HepG2 (cell line): ENCODE measurements around the gene GGA1. TPM values are rescaled to one million over a fixed set of nuclear protein-coding genes. Genes with fewer than 3 reads are reported as not detected.

Experiments used
- BATF2 ChIP-seq: sonication (generic); formaldehyde crosslinking; IDR thresholded peaks from 2 replicates; pipeline ENCODE4 v1.8.0; 2022; ENCODE audit warnings: mild to moderate bottlenecking, missing genetic modification reagents, moderate library complexity
- POLR2A ChIP-seq, 2 experiments: IDR thresholded peaks; 2 replicates each; pipeline ENCODE4 v1.6.1; 2011; ENCODE audit warnings: low read depth in 2 of 2, low read length in 2 of 2, mild to moderate bottlenecking in 1 of 2, moderate library complexity in 1 of 2; ENCODE audit not compliant: insufficient read depth in 1 of 2
- SP5 ChIP-seq: IDR thresholded peaks from 2 replicates; pipeline ENCODE4 v1.6.1; 2016; ENCODE audit warnings: low read depth, borderline replicate concordance
- STAT6 ChIP-seq: sonication (generic); formaldehyde crosslinking; IDR thresholded peaks from 2 replicates; pipeline ENCODE4 v1.4.0; 2020; ENCODE audit warnings: missing genetic modification reagents, mild to moderate bottlenecking, borderline replicate concordance
- SYNCRIP ChIP-seq: fragments of 200-400 bp; formaldehyde crosslinking; IDR thresholded peaks from 2 replicates; pipeline ENCODE4 v1.6.1; 2018; ENCODE audit warnings: mild to moderate bottlenecking, low read depth, low read length; ENCODE audit not compliant: insufficient read depth
- THAP11 ChIP-seq: IDR thresholded peaks from 2 replicates; pipeline ENCODE4 v1.6.1; 2016; ENCODE audit warnings: missing biosample characterization, missing genetic modification reagents
- THAP8 ChIP-seq: sonication (generic); formaldehyde crosslinking; IDR thresholded peaks from 2 replicates; pipeline ENCODE4 v1.5.1; 2020; ENCODE audit warnings: missing genetic modification reagents, mild to moderate bottlenecking, borderline replicate concordance
- ZBTB7A ChIP-seq: sonication (generic); formaldehyde crosslinking; IDR thresholded peaks from 2 replicates; pipeline ENCODE4 v1.8.0; 2022; ENCODE audit warnings: mild to moderate bottlenecking, missing genetic modification reagents
- ZNF143 ChIP-seq: sonication (generic); formaldehyde crosslinking; IDR thresholded peaks from 2 replicates; pipeline ENCODE4 v1.4.0; 2020; ENCODE audit warnings: missing genetic modification reagents
- ZNF430 ChIP-seq: sonication (generic); formaldehyde crosslinking; IDR thresholded peaks from 2 replicates; pipeline ENCODE4 v1.9.0; 2021; ENCODE audit warnings: mild to moderate bottlenecking, missing genetic modification reagents
- ZNF547 ChIP-seq: sonication (generic); formaldehyde crosslinking; IDR thresholded peaks from 2 replicates; pipeline ENCODE4 v1.5.1; 2020; ENCODE audit warnings: mild to moderate bottlenecking, missing genetic modification reagents
- ZNF660 ChIP-seq: sonication (generic); formaldehyde crosslinking; IDR thresholded peaks from 2 replicates; pipeline ENCODE4 v1.5.1; 2020; ENCODE audit warnings: mild to moderate bottlenecking, low read depth, missing genetic modification reagents, borderline replicate concordance
- ZNF775 ChIP-seq: sonication (generic); formaldehyde crosslinking; IDR thresholded peaks from 2 replicates; pipeline ENCODE4 v1.4.0; 2020; ENCODE audit warnings: missing genetic modification reagents, mild to moderate bottlenecking, moderate library complexity, borderline replicate concordance
- ZNF850 ChIP-seq: sonication (generic); formaldehyde crosslinking; conservative IDR thresholded peaks from 2 replicates; pipeline ENCODE4 v1.9.0; 2021; ENCODE audit warnings: mild to moderate bottlenecking, missing genetic modification reagents
- polyA plus RNA-seq, 8 experiments: library from polyadenylated mRNA; depleted of rRNA in 3 of 8; stranded (reverse) in 7 of 8; unstranded in 1 of 8; fragments of >200 nt; fragmentation: Illumina TruSeq in 4 of 8; extraction: Trizol in 4 of 8; gene quantifications; 2 replicates each; pipeline versions ENCODE4 v1.2.1 to v1.2.3, GENCODE V29; 2011 to 2016; ENCODE audit warnings: low read depth in 4 of 8, missing spikeins in 1 of 8, mixed read lengths in 1 of 8; ENCODE audit not compliant: insufficient read depth in 1 of 8
- total RNA-seq, 5 experiments: library from RNA; depleted of rRNA; stranded (reverse); fragments of >200 nt; fragmentation: Illumina TruSeq; extraction: Trizol; gene quantifications; 2 replicates each; pipeline ENCODE4 v1.2.3, GENCODE V29; 2016; ENCODE audit warnings: low read depth in 1 of 5
- TF ChIP-seq, protein P1 (sequence below): sonication (generic); formaldehyde crosslinking; IDR thresholded peaks from 2 replicates; pipeline ENCODE4 v1.9.0; 2021; ENCODE audit warnings: missing genetic modification reagents, mild to moderate bottlenecking, borderline replicate concordance
- TF ChIP-seq, protein P2 (sequence below): sonication (generic); formaldehyde crosslinking; IDR thresholded peaks from 2 replicates; pipeline ENCODE4 v1.8.1; 2023; ENCODE audit warnings: mild to moderate bottlenecking, missing genetic modification reagents
- TF ChIP-seq, protein P3 (sequence below): sonication (generic); formaldehyde crosslinking; IDR thresholded peaks from 2 replicates; pipeline ENCODE4 v1.4.0; 2020; ENCODE audit warnings: missing genetic modification reagents
- TF ChIP-seq, protein P4 (sequence below): sonication (generic); formaldehyde crosslinking; IDR thresholded peaks from 2 replicates; pipeline ENCODE4 v1.4.0; 2020; ENCODE audit warnings: missing genetic modification reagents

The GGA1 gene
- total and polyA plus RNA-seq, 2 of the 13 experiments (the other 11 are each of a cell fraction or from before 2014, with no cell fraction given): 29.1 to 87.2 TPM

- TF ChIP-seq POLR2A (IDR thresholded peaks at IDR 0.05; ENCODE audit: insufficient read depth in 1 of 2, low read depth in 2 of 2, low read length in 2 of 2) (peak; percentile 61 to 69), ZNF775 (CRISPR knock-in tag) (no peak), ZNF850 (no peak), SP5 (CRISPR knock-in tag) (0 out of 2 replicates have a peak, but pooled peaks have one; percentile 36), STAT6 (CRISPR knock-in tag) (0 out of 2 replicates have a peak, but pooled peaks have one; percentile 60), ZNF143 (CRISPR knock-in tag) (0 out of 2 replicates have a peak, but pooled peaks have one; percentile 9), BATF2 (CRISPR knock-in tag) (no peak), THAP8 (no peak), ZNF547 (CRISPR knock-in tag) (peak; percentile 83), ZNF430 (CRISPR knock-in tag) (peak; percentile 39; the same call in 1 of the 2 replicates), SYNCRIP (no peak), ZNF660 (CRISPR knock-in tag) (no peak), ZBTB7A (CRISPR knock-in tag) (peak; percentile 65; the same call in 1 of the 2 replicates), THAP11 (CRISPR knock-in tag) (peak; percentile 90)
- TF ChIP-seq, protein P1, sequence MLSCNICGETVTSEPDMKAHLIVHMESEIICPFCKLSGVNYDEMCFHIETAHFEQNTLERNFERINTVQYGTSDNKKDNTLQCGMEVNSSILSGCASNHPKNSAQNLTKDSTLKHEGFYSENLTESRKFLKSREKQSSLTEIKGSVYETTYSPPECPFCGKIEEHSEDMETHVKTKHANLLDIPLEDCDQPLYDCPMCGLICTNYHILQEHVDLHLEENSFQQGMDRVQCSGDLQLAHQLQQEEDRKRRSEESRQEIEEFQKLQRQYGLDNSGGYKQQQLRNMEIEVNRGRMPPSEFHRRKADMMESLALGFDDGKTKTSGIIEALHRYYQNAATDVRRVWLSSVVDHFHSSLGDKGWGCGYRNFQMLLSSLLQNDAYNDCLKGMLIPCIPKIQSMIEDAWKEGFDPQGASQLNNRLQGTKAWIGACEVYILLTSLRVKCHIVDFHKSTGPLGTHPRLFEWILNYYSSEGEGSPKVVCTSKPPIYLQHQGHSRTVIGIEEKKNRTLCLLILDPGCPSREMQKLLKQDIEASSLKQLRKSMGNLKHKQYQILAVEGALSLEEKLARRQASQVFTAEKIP: no peak
- TF ChIP-seq, protein P2, sequence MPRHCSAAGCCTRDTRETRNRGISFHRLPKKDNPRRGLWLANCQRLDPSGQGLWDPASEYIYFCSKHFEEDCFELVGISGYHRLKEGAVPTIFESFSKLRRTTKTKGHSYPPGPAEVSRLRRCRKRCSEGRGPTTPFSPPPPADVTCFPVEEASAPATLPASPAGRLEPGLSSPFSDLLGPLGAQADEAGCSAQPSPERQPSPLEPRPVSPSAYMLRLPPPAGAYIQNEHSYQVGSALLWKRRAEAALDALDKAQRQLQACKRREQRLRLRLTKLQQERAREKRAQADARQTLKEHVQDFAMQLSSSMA: no peak; the same call in 1 of the 2 replicates
- TF ChIP-seq, protein P3, sequence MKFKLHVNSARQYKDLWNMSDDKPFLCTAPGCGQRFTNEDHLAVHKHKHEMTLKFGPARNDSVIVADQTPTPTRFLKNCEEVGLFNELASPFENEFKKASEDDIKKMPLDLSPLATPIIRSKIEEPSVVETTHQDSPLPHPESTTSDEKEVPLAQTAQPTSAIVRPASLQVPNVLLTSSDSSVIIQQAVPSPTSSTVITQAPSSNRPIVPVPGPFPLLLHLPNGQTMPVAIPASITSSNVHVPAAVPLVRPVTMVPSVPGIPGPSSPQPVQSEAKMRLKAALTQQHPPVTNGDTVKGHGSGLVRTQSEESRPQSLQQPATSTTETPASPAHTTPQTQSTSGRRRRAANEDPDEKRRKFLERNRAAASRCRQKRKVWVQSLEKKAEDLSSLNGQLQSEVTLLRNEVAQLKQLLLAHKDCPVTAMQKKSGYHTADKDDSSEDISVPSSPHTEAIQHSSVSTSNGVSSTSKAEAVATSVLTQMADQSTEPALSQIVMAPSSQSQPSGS: peak; percentile 20; the same call in 1 of the 2 replicates
- TF ChIP-seq, protein P4, sequence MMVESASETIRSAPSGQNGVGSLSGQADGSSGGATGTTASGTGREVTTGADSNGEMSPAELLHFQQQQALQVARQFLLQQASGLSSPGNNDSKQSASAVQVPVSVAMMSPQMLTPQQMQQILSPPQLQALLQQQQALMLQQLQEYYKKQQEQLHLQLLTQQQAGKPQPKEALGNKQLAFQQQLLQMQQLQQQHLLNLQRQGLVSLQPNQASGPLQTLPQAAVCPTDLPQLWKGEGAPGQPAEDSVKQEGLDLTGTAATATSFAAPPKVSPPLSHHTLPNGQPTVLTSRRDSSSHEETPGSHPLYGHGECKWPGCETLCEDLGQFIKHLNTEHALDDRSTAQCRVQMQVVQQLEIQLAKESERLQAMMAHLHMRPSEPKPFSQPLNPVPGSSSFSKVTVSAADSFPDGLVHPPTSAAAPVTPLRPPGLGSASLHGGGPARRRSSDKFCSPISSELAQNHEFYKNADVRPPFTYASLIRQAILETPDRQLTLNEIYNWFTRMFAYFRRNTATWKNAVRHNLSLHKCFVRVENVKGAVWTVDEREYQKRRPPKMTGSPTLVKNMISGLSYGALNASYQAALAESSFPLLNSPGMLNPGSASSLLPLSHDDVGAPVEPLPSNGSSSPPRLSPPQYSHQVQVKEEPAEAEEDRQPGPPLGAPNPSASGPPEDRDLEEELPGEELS (CRISPR knock-in tag): peak; percentile 23
Measured at GRCh38 chr22:37608477-37609239, at the start of gene GGA1 (continued).
